Measurements from ENCODE around the gene CA9. TPM values are rescaled to one million over a fixed set of nuclear protein-coding genes. Genes with fewer than 3 reads are reported as not detected.

Gene CA9
- total and polyA plus RNA-seq, 2 donors (not counting 3 experiments of a cell fraction or from before 2014, with no cell fraction given) = 0.18 TPM; not detected in 1

- no peak within 1 kb of the TSS for H3K27ac ChIP-seq (ENCODE audit: insufficient read depth, low read depth, low read length)
- dilution Hi-C loops (cut with MboI; ENCODE audit: extremely low pct_ligation_motif_present, low sequenced_read_pairs) = no loop called here
- H3K4me3 ChIP-seq (replicated peaks in 1 of 3; ENCODE audit: insufficient read depth in 1 of 3, low read depth in 1 of 3, low read length in 3 of 3) = no peak within 1 kb of the TSS
- no peaks in the 10 kb centered on the region for H3K9me3 ChIP-seq (replicated peaks; ENCODE audit: control insufficient read depth, insufficient read depth, low read length)
- no peak within 1 kb of the TSS for H3K9ac ChIP-seq (replicated peaks; ENCODE audit: extremely low read depth, insufficient read depth, low read length)
- no peaks in the 10 kb centered on the region for H3K36me3 ChIP-seq (ENCODE audit: control insufficient read depth in 2 of 2, extremely low read depth in 1 of 2, insufficient read depth in 2 of 2, low read length in 2 of 2)
- no peak within 1 kb of the TSS for H2AFZ ChIP-seq (ENCODE audit: low read depth, low read length)
- ChIA-PET POLR2A (no interaction called here), CTCF (interaction anchor here (1.9 kb wide), 1 partner anchor 47 kb away, joined by 8 read pairs; no protein-coding TSS in a partner anchor)
- H4K20me1 ChIP-seq (replicated peaks; ENCODE audit: control insufficient read depth, extremely low read depth, insufficient read depth, low read length) = no peaks in the 10 kb centered on the region
- no peaks in the 10 kb centered on the region for H3K9me1 ChIP-seq (replicated peaks; ENCODE audit: control insufficient read depth, extremely low read depth, insufficient read depth, low read length)
- no TSS peak for BruUV-seq (replicated peaks)
- no peak for FAIRE-seq
- no peak for DNase-seq (ENCODE audit: low read depth, low spot score)
- no peak for TF ChIP-seq FOS (IDR thresholded peaks at IDR 0.05; ENCODE audit: borderline replicate concordance, insufficient read depth, low read length)
- TF ChIP-seq EZH2 (IDR thresholded peaks at IDR 0.05; ENCODE audit: borderline replicate concordance, low read depth, low read length, severe bottlenecking) = no peak
- TF ChIP-seq MAX (IDR thresholded peaks at IDR 0.05; ENCODE audit: insufficient read depth, insufficient read length) = no peak
- TF ChIP-seq JUN (IDR thresholded peaks at IDR 0.05; ENCODE audit: borderline replicate concordance, insufficient read depth, insufficient read length, low read depth) = no peak
- no peak for TF ChIP-seq CTCF (IDR thresholded peaks at IDR 0.05; ENCODE audit: extremely low read depth in 1 of 2, insufficient read depth in 1 of 2, low read depth in 1 of 2, low read length in 2 of 2)
- TF ChIP-seq POLR2AphosphoS5 (IDR thresholded peaks at IDR 0.05; ENCODE audit: insufficient read depth, low read depth, low read length) = no peak
- TF ChIP-seq GATA2 (IDR thresholded peaks at IDR 0.05; ENCODE audit: insufficient read depth, insufficient read length, low read depth, low read length) = no peak
- TF ChIP-seq MYC (IDR thresholded peaks at IDR 0.05; ENCODE audit: low read depth, low read length) = no peak
- no peak for TF ChIP-seq POLR2A (IDR thresholded peaks at IDR 0.05; ENCODE audit: low read depth, low read length)
- H3K4me1 ChIP-seq (ENCODE audit: control insufficient read depth, extremely low read depth, insufficient read depth, low read length) = peaks cover 6% of the 10 kb centered on the region
- intact Hi-C loops (cut with micrococcal nuclease) = no loop called here
- H3K4me2 ChIP-seq (ENCODE audit: insufficient read depth, low read length) = no peak within 1 kb of the TSS
- peaks cover 0 to 2% of the 10 kb centered on the region in 2 experiments for H3K27me3 ChIP-seq (ENCODE audit: control insufficient read depth in 2 of 2, insufficient read depth in 2 of 2, low read length in 2 of 2)
- no peaks in the 10 kb centered on the region for H3K79me2 ChIP-seq (ENCODE audit: control insufficient read depth, insufficient read depth, low read length)
Observed at GRCh38 chr9:35650341-35651158, 23.2 kb upstream of the CA9 start, which contains the start of gene SIT1. Gene SIT1, minus strand, starts transcription at chr9:35650931. Its CDS starts 78 bp downstream, at chr9:35650853.
